HCT116 (cell line): ENCODE data around the gene SLC16A10. TPM values are rescaled to one million over a fixed set of nuclear protein-coding genes. Genes with fewer than 3 reads are reported as not detected.

Experiments
- ATAC-seq: fragments of 200-7000 bp; cut with Tn5 transposase; 2 replicates; pipeline ENCODE4 v1.9.1; 2020; ENCODE audit warnings: mild to moderate bottlenecking, moderate library complexity
- BruUV-seq: library from RNA; stranded (reverse); fragments of 400-500 nt; replicated peaks from 2 replicates; lab custom pipeline; 2021; lab: Mats Ljungman, UMichigan
- CTCF ChIA-PET: fragments of 300-600 bp; sonication (Branson Sonifier 250); formaldehyde crosslinking; loops from one replicate; lab custom pipeline; 2021; ENCODE audit warnings: antibody characterized with exemption; lab: Charles Lee
- POLR2A ChIA-PET: fragments of 300-600, 350-600 bp; sonication (Branson Sonifier 250); formaldehyde crosslinking; loops from one replicate; lab custom pipeline; 2021; ENCODE audit warnings: antibody characterized with exemption; lab: Charles Lee
- RAD21 ChIA-PET, 2 experiments: fragments of 300-600 bp; sonication (Branson Sonifier 250); formaldehyde crosslinking; loops; one replicate each; lab custom pipeline; 2023; ENCODE audit warnings: low total read pairs in 2 of 2; ENCODE audit not compliant: uncharacterized antibody in 2 of 2, unreplicated experiment in 2 of 2, low non-redundant PET in 1 of 2; lab: Charles Lee
- DNase-seq: peaks from one replicate; pipeline ENCODE4 v3.0.0-alpha.2; 2010; ENCODE audit warnings: low read depth, low spot score
- H2AFZ ChIP-seq: fragments of 200-600 bp; shearing (Covaris generic), sonication (generic); 2 replicates; pipeline ENCODE4 v1.6.1; 2017; ENCODE audit warnings: low read depth, mixed run types, mixed read lengths, antibody characterized with exemption, low read length; ENCODE audit not compliant: poor library complexity, severe bottlenecking
- H3K27ac ChIP-seq: 2 replicates; pipeline ENCODE4 v1.5.1; 2012; ENCODE audit warnings: low read depth, low read length
- H3K27me3 ChIP-seq: fragments of 200-600 bp; sonication (generic); 2 replicates; pipeline ENCODE4 v1.6.1; 2016; ENCODE audit warnings: mixed run types, low read length, mixed read lengths; ENCODE audit not compliant: insufficient read depth
- H3K36me3 ChIP-seq, 2 experiments: fragments of 200-500 bp in 1 of 2; fragments of 200-600 bp in 1 of 2; sonication (Bioruptor generic) in 1 of 2; sonication (generic) in 1 of 2; 2 replicates each; pipeline versions ENCODE4 v1.5.1 to v1.6.1; 2014 to 2016; ENCODE audit warnings: low read length in 2 of 2, inconsistent platforms in 1 of 2, mixed read lengths in 1 of 2, mixed run types in 1 of 2; ENCODE audit not compliant: insufficient read depth in 2 of 2, control insufficient read depth in 1 of 2
- H3K4me1 ChIP-seq, 2 experiments: fragments of 200-600 bp in 1 of 2; sonication (generic) in 1 of 2; 2 replicates each; pipeline versions ENCODE4 v1.5.1 to v1.6.1; 2012 to 2017; ENCODE audit warnings: low read length in 2 of 2, inconsistent platforms in 1 of 2, mild to moderate bottlenecking in 1 of 2, mixed read lengths in 1 of 2, mixed run types in 1 of 2, moderate library complexity in 1 of 2; ENCODE audit not compliant: insufficient read depth in 2 of 2, control insufficient read depth in 1 of 2
- H3K4me2 ChIP-seq: fragments of 200-600 bp; sonication (generic); 2 replicates; pipeline ENCODE4 v1.6.1; 2017; ENCODE audit warnings: mixed run types, low read length, mixed read lengths
- H3K4me3 ChIP-seq, 2 experiments: fragments of 200-600 bp in 1 of 2; sonication (generic) in 1 of 2; replicated peaks in 1 of 2; 2 replicates each; pipeline ENCODE4 v1.5.1; 2011 to 2016; ENCODE audit warnings: low read length in 2 of 2, control low read depth in 1 of 2, low read depth in 1 of 2, mild to moderate bottlenecking in 1 of 2, mixed read lengths in 1 of 2, mixed run types in 1 of 2
- H3K79me2 ChIP-seq: fragments of 200-600 bp; sonication (generic); 2 replicates; pipeline ENCODE4 v1.6.1; 2017; ENCODE audit warnings: mild to moderate bottlenecking, mixed run types, low read length, moderate library complexity, mixed read lengths; ENCODE audit not compliant: insufficient read depth
- H3K9ac ChIP-seq: fragments of 200-600 bp; sonication (generic); 2 replicates; pipeline ENCODE4 v1.6.1; 2016; ENCODE audit warnings: low read length, mixed read lengths
- H3K9me2 ChIP-seq: fragments of 200-600 bp; sonication (generic), shearing (Covaris generic); 2 replicates; pipeline ENCODE4 v1.6.1; 2017; ENCODE audit warnings: mixed run types, mild to moderate bottlenecking, moderate library complexity; ENCODE audit not compliant: insufficient read depth
- H3K9me3 ChIP-seq, 2 experiments: fragments of 200-500 bp in 1 of 2; fragments of 200-600 bp in 1 of 2; sonication (Bioruptor generic) in 1 of 2; sonication (generic) in 1 of 2; 2 replicates each; pipeline ENCODE4 v1.6.1; 2014 to 2017; ENCODE audit warnings: low read length in 2 of 2, mixed read lengths in 2 of 2, inconsistent platforms in 1 of 2, low read depth in 1 of 2, mild to moderate bottlenecking in 1 of 2, mixed run types in 1 of 2, moderate library complexity in 1 of 2; ENCODE audit not compliant: control insufficient read depth in 1 of 2, insufficient read depth in 1 of 2
- H4K20me1 ChIP-seq: fragments of 200-600 bp; sonication (generic), shearing (Covaris generic); 2 replicates; pipeline ENCODE4 v1.6.1; 2017; ENCODE audit warnings: mixed run types, mild to moderate bottlenecking, moderate library complexity; ENCODE audit not compliant: insufficient read depth
- CBX3 ChIP-seq: IDR thresholded peaks from 2 replicates; pipeline ENCODE4 v1.6.1; 2012; ENCODE audit warnings: low read depth
- CEBPB ChIP-seq: IDR thresholded peaks from 2 replicates; pipeline ENCODE4 v1.6.1; 2012; ENCODE audit warnings: low read depth
- EZH2 ChIP-seq: fragments of 200-600 bp; sonication (generic); IDR thresholded peaks from 2 replicates; pipeline ENCODE4 v1.6.1; 2017; ENCODE audit warnings: antibody characterized with exemption, mixed run types
- POLR2A ChIP-seq: IDR thresholded peaks from 2 replicates; pipeline ENCODE4 v1.7.0; 2011; ENCODE audit warnings: borderline replicate concordance; ENCODE audit not compliant: insufficient read depth, insufficient read length; ENCODE audit errors: extremely low read depth
- POLR2AphosphoS5 ChIP-seq: IDR thresholded peaks from 2 replicates; pipeline ENCODE4 v1.6.1; 2011; ENCODE audit warnings: mild to moderate bottlenecking, low read depth, low read length, moderate library complexity
- REST ChIP-seq: IDR thresholded peaks from 2 replicates; pipeline ENCODE4 v1.6.1; 2012; ENCODE audit warnings: low read depth
- SIN3A ChIP-seq: IDR thresholded peaks from 2 replicates; pipeline ENCODE4 v1.6.1; 2012; ENCODE audit warnings: low read depth
- SP1 ChIP-seq: IDR thresholded peaks from 2 replicates; pipeline ENCODE4 v1.6.1; 2012; ENCODE audit warnings: low read depth
- SRF ChIP-seq: IDR thresholded peaks from 2 replicates; pipeline ENCODE4 v1.6.1; 2012; ENCODE audit warnings: low read depth
- YY1 ChIP-seq: IDR thresholded peaks from 2 replicates; pipeline ENCODE4 v1.6.1; 2011; ENCODE audit warnings: low read length, low read depth, moderate library complexity, mild to moderate bottlenecking; ENCODE audit not compliant: insufficient replicate concordance; ENCODE audit errors: extremely low read depth
- intact Hi-C: fragments of 100-400 bp; cut with micrococcal nuclease; formaldehyde crosslinking; loops from 2 replicates; pipeline ENCODE4 v1.10.0; 2022
- total RNA-seq: library from RNA; stranded (reverse); gene quantifications from one replicate; pipeline ENCODE4 v1.2.1, GENCODE V29; 2021; ENCODE audit not compliant: unreplicated experiment

The SLC16A10 gene
- total RNA-seq, 1 experiment from 2014 or later, result 8.3 TPM

- TF ChIP-seq SP1, result no peak
- no peak for TF ChIP-seq POLR2AphosphoS5
- TF ChIP-seq CBX3, result no peak
- TF ChIP-seq YY1, result no peak
- no peak for TF ChIP-seq EZH2
- TF ChIP-seq REST, result no peak
- TF ChIP-seq CEBPB, result no peak
- TF ChIP-seq SRF, result no peak
- TF ChIP-seq SIN3A, result no peak
- no peak for TF ChIP-seq POLR2A
- no peak overlapping the region for H3K4me2 ChIP-seq
- no peak overlapping the region for H3K9ac ChIP-seq
- 0 out of 2 replicates have a peak, but pooled peaks cover 6% of the 10 kb centered on the region for H3K27me3 ChIP-seq
- H2AFZ ChIP-seq, result no peak overlapping the region
- ChIA-PET RAD21 (no interaction called here), POLR2A (no interaction called here), CTCF (no interaction called here)
- no peaks in the 10 kb centered on the region for H3K9me3 ChIP-seq
- H3K27ac ChIP-seq, result no peak overlapping the region
- intact Hi-C loops, result no loop called here
- no TSS peak for BruUV-seq
- no peaks in the 10 kb centered on the region for H4K20me1 ChIP-seq
- no peaks in the 10 kb centered on the region for H3K79me2 ChIP-seq
- no peaks in the 10 kb centered on the region for H3K4me1 ChIP-seq
- DNase-seq (no peak), ATAC-seq (no peak)
- no peaks in the 10 kb centered on the region for H3K9me2 ChIP-seq
- no peaks in the 10 kb centered on the region for H3K36me3 ChIP-seq
- H3K4me3 ChIP-seq, result no peak overlapping the region
Observed at GRCh38 chr6:111070105-111071005, 16.9 kb upstream of the SLC16A10 start.
